Activated CD4-positive, CD25-positive, alpha-beta regulatory T cell treated with anti-CD3 and anti-CD28 coated beads, Interleukin-2, amount 50 U/mL, for 16 hours (primary cell): Measurements from ENCODE around the gene RABAC1.
"Not testable (repeated sequence)": the region's sequence is repeated elsewhere in the genome, so short reads cannot be mapped to it uniquely, and the experiment has no call there.

Experiments used
- DNase-seq: peaks from one replicate; pipeline ENCODE4 v3.0.0-alpha.2; 2020; ENCODE audit warnings: low read depth, low spot score

RABAC1 gene

DNA sequence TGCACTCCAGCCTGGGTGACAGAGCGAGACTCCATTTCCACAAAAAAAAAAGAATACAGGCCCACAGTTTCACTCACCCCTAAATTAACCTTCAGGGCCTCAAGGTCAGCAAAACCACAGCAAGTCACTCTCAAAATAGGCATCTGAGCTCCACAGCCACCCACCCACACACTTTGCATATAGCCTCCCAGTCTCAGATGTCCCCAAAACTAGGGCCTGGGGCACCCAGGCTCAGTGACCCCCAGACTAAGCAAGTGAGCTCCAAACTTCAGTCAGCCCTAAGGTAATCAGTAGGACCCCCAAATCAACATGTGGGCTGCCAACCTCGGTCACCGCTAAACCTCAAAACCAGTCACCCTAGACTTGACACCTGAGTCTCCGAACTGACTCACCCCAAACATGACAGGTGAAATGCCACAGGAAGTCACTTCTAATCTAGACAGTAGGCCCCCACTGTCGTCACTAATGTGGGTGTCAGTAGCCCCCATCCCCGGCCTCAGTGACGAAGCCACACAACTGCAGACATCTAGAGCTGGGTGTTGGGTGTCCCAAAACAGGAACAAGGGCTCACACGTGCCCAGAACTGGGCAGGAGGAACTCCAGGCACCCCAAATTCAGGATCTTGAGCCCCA is 13.9 kb downstream of the RABAC1 start:
- DNase-seq, result peak; percentile 76

DNA sequence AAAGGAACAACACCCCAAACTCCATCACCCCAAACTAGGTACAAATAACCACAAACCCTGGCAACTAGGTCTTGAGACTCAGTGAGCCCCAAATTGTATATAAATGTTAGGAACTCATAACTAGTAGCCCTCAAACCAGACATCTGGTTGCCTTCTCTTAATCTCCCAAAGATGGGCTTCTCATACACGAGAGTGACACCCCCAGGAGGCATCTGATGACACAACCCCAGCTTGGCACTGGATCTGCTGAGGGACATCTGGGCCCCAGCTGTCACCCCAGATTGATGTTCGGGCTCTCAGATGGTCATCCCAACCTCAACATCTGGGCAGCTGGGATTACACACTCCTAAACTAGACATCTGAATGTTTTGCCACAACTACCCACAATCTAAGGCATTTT is 14.8 kb downstream of the RABAC1 start:
- DNase-seq, result no peak

DNA sequence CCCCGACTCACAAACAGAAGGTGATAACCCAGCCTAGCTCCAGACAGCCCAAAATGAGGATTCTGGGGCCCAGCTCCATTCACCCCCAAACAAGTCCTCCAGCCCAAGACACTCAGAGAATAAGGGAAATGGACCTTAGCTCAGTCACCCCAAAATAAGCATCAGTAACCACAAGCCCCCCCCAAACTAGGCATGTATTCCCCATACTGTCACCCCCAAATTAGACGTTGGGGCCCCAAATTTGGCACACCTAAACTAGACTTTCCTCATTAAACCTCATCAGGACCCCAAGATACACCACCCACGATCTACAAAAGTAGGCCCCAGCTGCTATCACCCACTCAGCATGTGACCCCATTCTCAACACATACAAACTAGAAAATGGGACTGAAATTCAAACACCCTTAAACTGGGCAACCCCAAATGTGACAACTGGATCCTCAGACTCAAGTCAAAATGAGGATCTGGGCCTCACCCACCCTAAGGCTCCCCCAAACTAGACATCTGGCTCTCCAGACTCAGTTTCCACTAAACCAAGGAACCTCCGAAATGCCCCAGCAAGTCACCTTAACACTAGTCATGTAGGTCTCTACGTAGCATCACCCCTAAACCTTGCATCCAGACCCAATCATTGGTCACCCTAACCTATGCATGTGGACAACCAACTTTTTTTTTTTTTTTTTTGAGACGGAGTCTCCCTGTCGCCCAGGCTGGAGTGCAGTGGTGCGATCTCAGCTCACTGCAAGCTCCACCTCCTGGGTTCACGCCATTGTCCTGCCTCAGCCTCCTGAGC is 17.5 kb downstream of the RABAC1 start:
- DNase-seq, result no peak

GRCh38 chr19:41940731-41941409 is 18.3 kb downstream of the RABAC1 start:
- no peak for DNase-seq

DNA sequence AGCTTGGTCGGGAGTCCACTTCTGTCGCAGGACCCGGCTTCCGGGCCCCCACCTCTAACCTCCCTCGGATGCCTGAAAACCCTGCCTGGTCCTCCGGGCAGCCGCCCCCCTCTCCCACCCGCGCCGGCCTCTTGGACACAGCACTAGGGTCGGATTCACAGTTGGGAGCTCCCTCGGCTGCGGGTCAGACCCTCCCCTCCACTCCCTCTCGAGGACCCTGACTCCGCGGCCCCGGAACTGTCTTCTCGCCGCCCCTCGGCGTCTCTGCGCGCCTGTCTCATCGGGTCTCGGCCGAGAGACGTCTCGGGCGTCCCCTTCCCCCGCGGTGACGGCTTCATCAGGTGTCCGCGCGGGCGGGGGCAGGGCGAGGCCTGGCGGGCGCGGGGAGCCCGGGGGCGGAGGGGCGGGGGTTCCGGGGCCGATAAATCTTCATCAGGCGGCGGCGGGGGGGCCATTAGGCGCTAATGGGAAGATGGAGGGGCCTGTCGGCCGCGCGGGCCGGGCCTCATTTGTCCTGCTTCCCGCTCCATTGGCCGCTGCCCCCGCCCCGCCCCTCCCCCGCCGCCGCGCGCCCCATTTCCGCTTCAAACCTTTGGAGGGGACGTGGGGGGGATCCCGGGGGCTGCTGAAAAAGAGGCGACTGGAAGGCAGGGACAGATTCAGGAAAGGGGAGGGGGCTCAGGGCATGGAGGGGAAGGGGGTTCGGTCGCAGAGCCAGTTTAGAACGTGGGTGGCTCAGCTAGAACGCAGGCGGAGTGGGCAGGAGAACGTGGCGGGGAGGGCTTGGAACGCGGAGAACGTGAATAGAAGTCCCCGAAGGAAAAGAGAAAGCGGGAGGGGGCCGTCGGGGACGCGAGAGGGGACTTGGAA is 19.0 kb downstream of the RABAC1 start:
- no peak for DNase-seq

DNA sequence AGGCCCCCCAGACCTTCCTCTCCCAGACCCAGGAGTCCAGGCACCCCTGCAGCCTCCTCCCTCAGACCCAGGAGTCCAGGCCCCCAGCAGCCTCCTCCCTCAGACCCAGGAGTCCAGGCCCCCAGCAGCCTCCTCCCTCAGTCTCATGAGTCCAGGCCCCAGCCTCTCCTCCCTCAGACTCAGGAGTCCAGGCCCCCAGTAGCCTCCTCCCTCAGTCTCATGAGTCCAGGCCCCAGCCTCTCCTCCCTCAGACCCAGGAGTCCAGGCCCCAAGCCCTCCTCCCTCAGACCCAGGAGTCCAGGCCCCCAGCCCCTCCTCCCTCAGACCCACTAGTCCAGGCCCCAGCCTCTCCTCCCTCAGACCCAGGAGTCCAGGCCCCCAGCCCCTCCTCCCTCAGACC is 19.9 kb downstream of the RABAC1 start:
- DNase-seq, result not testable (repeated sequence)

DNA sequence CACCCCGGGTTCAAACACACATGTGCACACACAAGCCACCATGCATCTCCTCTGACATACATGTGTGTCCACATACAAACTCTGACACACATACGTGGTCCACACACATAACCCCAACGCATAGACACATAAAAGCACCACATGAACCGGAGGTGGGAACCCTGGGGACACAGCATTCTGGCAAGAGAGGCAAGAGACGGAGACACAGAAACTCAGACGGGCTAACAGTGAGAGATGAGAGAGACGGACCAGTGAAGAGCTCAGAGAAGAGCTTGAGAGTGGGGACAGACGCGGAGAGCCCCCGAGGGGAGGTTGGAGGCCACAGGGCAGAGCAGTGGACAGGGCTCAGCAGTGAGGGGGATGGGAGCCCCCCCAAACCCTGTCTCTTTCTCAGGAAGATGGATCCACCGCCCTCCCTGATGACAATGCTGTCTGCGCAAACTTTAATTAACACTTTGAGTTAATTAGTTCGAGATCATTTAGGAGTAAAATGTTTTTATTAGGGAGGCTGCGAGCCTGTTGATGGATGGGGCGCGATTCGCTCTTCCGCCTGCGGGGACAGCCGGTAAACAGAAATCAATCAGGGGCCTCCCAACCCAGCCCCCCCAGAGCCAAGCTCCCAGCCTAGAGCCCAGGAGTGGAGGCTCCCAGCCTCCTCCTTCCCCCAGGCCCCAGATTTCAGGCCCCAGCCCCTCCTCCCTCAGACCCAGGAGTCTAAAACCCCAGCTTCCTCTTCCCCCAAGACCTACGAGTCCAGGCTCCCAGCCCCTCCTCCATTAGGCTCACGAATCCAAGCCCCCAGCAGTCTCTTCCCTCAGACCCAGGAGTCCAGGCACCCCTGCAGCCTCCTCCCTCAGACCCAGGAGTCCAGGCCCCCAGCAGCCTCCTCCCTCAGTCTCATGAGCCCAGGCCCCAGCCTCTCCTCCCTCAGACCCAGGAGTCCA is 21.3 kb downstream of the RABAC1 start:
- DNase-seq, result no peak

DNA sequence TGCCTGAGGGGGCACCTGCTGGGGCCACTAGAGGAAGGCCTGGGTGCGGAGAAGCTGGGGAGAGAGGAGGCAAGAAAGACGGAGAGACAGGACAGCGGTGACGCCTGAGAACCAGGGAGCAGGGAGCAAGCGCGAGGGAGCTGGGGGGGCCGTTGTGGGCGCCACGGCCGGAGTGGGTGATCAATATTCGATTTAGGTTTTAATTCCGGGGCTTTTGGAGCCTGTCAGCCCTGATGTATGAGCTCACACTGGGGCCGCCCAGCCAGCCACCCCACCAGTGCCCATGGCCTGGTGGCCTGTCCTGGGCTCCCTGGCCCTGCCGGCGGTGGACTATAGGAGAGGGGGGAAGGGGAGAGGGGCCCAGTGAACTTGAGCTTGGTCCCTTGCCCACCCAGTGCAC is 22.2 kb downstream of the RABAC1 start:
- no peak for DNase-seq

GRCh38 chr19:41936416-41936850 is 22.7 kb downstream of the RABAC1 start:
- no peak for DNase-seq

DNA sequence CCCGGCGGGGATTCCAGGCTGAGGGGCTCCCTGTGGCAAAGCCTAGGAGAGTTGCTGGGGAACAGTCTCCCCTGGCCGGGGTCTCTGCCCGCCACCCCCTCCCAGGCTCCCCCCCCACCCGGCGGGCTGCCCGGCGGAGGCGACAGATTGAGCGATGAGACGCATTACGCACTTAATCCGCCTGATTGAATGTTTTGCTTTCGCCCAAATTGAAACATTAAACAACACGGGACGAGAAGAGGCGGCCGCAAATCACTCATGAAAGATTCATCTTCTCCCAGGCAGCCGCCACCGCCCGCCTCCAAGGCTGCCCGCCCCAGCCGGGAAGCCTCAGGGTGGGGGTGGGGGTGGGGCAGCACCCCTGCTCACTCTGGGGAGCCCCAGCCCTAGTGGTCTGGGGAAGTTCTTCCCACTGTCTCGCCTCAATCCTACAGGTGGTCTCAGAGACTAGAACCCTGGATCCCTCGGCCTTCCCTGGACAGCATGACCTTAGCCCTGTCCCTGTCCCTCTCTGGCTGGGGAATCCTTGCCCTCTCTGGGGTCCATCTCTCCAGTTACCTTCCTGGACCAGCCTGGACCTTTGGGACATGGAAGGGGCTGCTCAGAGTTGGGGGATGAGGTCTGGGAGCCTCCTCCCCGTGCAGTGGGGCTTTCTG is 23.2 kb downstream of the RABAC1 start:
- DNase-seq, result no peak

- DNase-seq, result peak; percentile 60
Measured at GRCh38 chr19:41934849-41935374, 24.2 kb downstream of the RABAC1 start.

DNA sequence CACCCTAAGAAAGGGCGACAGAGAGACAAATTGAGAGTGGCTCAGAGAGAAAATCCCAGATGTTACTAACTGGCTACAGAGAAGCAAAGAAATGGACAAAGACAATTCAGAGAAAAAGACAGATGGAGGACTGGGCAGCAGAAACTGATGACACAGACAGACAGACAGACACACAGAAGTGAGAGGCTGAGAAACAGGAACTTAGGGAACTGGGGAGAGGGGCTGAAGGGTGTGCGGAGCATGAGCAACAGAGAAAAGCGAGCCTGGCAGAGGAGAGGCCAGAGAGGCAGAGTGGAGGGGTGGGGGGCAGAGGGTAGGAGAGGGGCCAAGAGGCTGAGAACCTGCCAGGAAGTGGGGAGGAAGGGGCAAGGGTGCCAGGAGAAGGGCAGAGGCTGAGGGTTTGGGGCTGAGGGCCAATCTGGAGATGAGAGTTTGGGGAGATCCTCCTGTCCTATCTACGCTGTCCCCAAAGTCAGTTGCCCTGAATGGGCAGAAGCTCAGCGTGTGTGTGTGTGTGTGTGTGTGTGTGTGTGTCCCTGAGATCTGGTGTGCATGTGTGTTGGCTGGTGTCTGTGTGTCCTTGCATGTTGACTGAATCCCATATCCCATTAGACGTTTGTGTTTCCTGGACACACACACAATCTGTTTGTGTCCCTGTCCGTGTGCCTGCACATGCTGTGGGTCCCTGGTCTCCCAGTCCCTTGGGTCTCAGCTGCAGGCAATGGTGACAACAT is 25.3 kb downstream of the RABAC1 start:
- no peak for DNase-seq

- no peak for DNase-seq
Measured at GRCh38 chr19:41932720-41933332, 26.3 kb downstream of the RABAC1 start.

- no peak for DNase-seq
Measured at GRCh38 chr19:41932259-41932719, 26.8 kb downstream of the RABAC1 start.

DNA sequence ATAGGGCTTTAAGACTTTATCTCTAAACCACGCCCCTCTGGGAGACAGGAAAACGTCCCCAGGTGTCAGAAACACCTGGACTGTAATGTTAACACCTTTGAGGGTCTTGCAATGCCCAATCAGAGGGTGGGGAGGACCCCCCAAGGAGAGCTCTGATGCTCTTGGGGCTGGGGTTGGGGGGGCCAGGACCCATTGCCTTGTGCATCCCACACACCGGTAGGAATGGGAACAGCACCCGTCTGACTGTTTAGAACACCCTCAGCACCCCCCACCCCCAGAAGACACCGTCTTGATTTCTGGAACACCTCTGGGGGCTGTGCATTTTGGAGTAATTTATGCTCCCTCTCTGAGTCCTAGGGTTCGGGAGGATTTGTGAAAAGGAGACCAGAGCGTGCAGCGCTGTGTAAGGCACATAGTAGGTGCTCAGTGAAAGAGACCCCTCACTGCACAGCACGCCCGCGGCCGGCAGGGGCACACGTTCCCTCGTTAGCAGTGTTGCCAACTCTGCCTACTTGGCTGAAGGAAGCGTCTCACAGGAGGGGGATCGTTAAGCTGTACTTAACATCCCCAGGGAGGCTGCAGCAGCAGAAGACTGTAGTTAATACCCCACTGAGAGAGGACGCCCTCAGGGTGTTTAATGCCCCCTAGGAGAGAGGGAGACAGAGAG is 28.1 kb downstream of the RABAC1 start:
- no peak for DNase-seq

- no peak for DNase-seq
Measured at GRCh38 chr19:41930322-41930722, 28.8 kb downstream of the RABAC1 start.

GRCh38 chr19:41929536-41930071 is 29.5 kb downstream of the RABAC1 start:
- no peak for DNase-seq
